ENCODE data around the gene TSHB. TPM values are rescaled to one million over a fixed set of nuclear protein-coding genes. Genes with fewer than 3 reads are reported as not detected.

TSHB gene
- total and polyA plus RNA-seq, 11 donors, result not detected

DNA sequence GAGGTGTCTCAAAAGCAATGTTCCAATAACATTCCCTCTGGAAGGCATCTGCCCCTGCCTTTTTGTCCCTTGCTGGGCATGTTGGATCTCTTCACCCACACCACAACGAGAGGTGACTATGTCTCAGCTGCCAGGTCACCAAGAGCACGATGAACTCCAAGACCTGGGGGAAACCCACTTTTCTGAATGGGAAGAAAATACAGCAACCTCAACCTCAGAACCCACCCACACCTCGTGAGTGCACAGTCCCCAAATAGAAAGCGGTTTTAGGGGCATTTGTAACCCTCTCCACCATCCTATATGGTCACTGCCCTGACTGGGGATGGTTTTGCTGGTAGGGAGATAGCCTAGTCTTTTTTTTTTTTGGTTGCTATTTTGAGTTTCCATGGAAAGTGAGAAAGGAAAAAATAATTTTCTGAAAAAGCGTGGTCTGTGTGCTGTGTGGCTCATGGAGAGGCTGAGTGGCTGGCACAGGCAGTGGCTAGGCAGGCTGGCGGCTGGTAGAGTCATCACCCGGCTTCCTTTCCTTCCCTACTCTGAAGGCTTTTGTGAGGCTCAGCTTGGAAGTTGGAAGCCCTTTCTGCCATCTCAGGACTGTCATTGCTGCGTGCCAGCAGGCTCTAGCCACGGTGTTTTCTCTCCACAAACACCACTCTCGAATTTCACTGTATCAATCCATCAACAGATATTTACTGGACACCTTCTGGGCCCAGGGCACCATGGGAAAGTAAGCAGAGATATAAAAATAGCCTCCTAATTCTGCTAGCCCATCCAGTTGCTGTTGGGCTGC lies 43.9 kb downstream of the TSHB start:
- Histone ChIP-seq H3K36me3 (no peaks in the 10 kb centered on the region), H3K4me1 (peaks cover 0 to 41% (median 6%) of the 10 kb centered on the region in 12 donors), H3K27ac (peak overlapping the region in 8 of 12 donors; percentile 15 to 80 (median 42)), H3K27me3 (no peaks in the 10 kb centered on the region), H3K4me3 (peak overlapping the region in 3 of 12 donors; percentile 0 to 15 (median 5)), H3K9me3 (no peaks in the 10 kb centered on the region)
- intact Hi-C loops (cut with DNase I), result no loop called here
- TF ChIP-seq CTCF (IDR thresholded peaks at IDR 0.05), result no peak
- peak; percentile 30 to 83 (median 78) for ATAC-seq
- WGBS, 4 donors, result 41 to 64% (median 55%) methylated on average over 10 of the region's 10 CpGs
- DNase-seq, result peak in 2 of 5 donors; percentile 42 to 43

DNA sequence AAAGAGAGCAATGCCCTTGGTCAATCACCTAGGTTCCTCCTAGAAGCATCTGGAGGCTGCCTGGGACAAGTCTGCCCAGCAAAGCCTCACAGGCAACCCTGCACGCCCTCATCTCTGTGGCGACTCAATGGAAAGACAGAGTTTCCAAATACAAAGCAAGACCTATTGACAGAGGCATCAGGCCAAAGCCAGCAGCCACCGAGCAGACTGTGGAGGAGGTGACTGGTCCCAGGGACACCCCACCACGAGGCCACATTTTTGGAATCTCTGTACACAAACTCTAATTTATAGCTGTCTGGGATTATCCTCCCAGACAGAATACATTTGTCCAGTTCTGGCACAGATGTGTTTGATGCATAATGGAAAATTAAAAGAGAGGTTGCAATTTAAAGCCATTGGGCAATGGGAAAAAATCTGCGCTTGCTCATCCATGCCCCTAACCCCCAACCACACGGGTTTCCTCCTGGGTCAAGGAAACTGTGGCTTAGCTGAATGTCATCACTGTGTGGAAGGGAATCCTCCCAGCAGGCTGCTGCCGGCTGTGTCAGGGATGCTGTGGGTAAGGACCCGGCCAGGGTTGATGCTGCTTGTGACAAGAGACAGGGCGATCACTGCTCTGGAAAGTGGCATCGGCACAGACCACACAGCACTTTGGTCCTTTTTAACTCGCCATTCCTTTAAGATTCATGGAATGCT lies 45.4 kb downstream of the TSHB start:
- ATAC-seq (no peak), DNase-seq (no peak)
- no peak overlapping the region for H3K4me3 ChIP-seq
- H3K27me3 ChIP-seq, result no peaks in the 10 kb centered on the region
- intact Hi-C loops (cut with DNase I), result no loop called here
- H3K4me1 ChIP-seq, result peaks cover 0 to 37% (median 6%) of the 10 kb centered on the region in 12 donors
- TF ChIP-seq POLR2A (IDR thresholded peaks at IDR 0.05), result no peak
- TF ChIP-seq CTCF (IDR thresholded peaks at IDR 0.05), result no peak
- H3K27ac ChIP-seq, result peak overlapping the region in 1 of 12 donors; percentile 80
- H3K9me3 ChIP-seq, result no peaks in the 10 kb centered on the region
- WGBS, 4 donors, result 75 to 78% (median 77%) methylated on average over 11 of the region's 11 CpGs
- H3K36me3 ChIP-seq, result no peaks in the 10 kb centered on the region

DNA sequence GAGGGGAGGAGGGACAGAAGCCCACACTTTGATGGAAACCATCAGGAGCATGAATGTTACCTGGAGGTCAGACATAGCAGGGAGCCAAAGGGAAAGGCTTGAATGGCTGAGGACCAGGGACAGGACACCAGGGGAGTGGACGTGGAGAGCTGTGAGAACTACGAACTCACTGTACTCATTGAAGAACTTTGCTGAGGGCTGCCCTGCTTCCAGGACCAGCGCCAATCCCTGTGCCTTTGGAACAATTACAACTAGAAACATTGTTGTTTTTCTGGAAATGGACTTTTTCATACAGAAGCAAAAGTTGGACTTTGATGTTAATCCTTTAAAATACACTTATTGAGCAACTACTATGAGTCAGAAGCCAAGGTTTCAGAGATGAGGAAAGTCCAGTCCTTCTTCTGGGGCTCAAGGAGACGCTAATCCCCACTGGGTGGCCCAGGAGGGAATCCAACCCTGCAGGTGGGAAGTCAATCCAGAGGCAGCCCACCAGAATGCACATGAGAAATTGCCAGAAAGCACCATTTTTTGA lies 46.8 kb downstream of the TSHB start:
- no peak overlapping the region for H3K27ac ChIP-seq
- H3K4me3 ChIP-seq, result no peak overlapping the region
- 63 to 93% (median 87%) methylated on average over 4 of the region's 4 CpGs for WGBS, 4 donors
- no peak for TF ChIP-seq POLR2A (IDR thresholded peaks at IDR 0.05)
- TF ChIP-seq CTCF (IDR thresholded peaks at IDR 0.05), result no peak
- ATAC-seq (no peak), DNase-seq (no peak)
- no peaks in the 10 kb centered on the region for H3K27me3 ChIP-seq
- H3K4me1 ChIP-seq, result peaks cover 0 to 36% (median 6%) of the 10 kb centered on the region in 12 donors
- H3K9me3 ChIP-seq, result no peaks in the 10 kb centered on the region
- no peaks in the 10 kb centered on the region for H3K36me3 ChIP-seq
- intact Hi-C loops (cut with DNase I), result no loop called here
